Neural progenitor cell (in vitro differentiated cells): Measurements from ENCODE around the gene EXOC4.

ENCODE experiments used
- CTCF ChIP-seq: fragments of 200-600 bp; sonication (generic); IDR thresholded peaks from 2 replicates; pipeline ENCODE4 v1.5.1; 2017; ENCODE audit warnings: antibody characterized with exemption, mild to moderate bottlenecking
- EZH2 ChIP-seq: fragments of 200-600 bp; sonication (generic); IDR thresholded peaks from 2 replicates; pipeline ENCODE4 v1.6.1; 2017; ENCODE audit warnings: antibody characterized with exemption, mild to moderate bottlenecking, moderate library complexity
- EZH2phosphoT487 ChIP-seq: fragments of 200-600 bp; sonication (generic); IDR thresholded peaks from 2 replicates; pipeline ENCODE4 v1.6.1; 2017; ENCODE audit warnings: antibody characterized with exemption

- no peak for TF ChIP-seq CTCF
- no peak for TF ChIP-seq EZH2
- no peak for TF ChIP-seq EZH2phosphoT487
These were observed 410.0 kb downstream of the EXOC4 start for GRCh38 chr7:133662830-133663229.
